HT1080 (cell line): Measurements from ENCODE around the gene NFATC2. TPM values are rescaled to one million over a fixed set of nuclear protein-coding genes. Genes with fewer than 3 reads are reported as not detected.
"Not testable (repeated sequence)": the region's sequence is repeated elsewhere in the genome, so short reads cannot be mapped to it uniquely, and the experiment has no call there.

Experiments
- DNase-seq: peaks from one replicate; pipeline ENCODE4 v3.0.0-alpha.2; 2015; ENCODE audit warnings: low read depth
- total RNA-seq: library from RNA; depleted of rRNA; stranded (reverse); fragments of >200 nt; shearing (Covaris generic); gene quantifications from 2 replicates; pipeline ENCODE4 v1.2.3, GENCODE V29; 2014

Gene NFATC2
- total RNA-seq, 1 experiment from 2014 or later: 0.23 TPM

GRCh38 chr20:51363813-51364212, 178.7 kb downstream of the NFATC2 start:
- no peak for DNase-seq

- DNase-seq: no peak
Measured at GRCh38 chr20:51363378-51363777, 179.1 kb downstream of the NFATC2 start.

GRCh38 chr20:51362254-51362653, 180.3 kb downstream of the NFATC2 start:
- no peak for DNase-seq

GRCh38 chr20:51361258-51361657, 181.3 kb downstream of the NFATC2 start:
- DNase-seq: no peak

GRCh38 chr20:51360451-51361201, 181.9 kb downstream of the NFATC2 start:
- DNase-seq: peak; percentile 100

GRCh38 chr20:51359947-51360346, 182.6 kb downstream of the NFATC2 start:
- no peak for DNase-seq

- no peak for DNase-seq
Measured at GRCh38 chr20:51359401-51359800, 183.1 kb downstream of the NFATC2 start.

- no peak for DNase-seq
Measured at GRCh38 chr20:51358032-51358724, 184.3 kb downstream of the NFATC2 start.

GRCh38 chr20:51357543-51357942, 185.0 kb downstream of the NFATC2 start:
- no peak for DNase-seq

- DNase-seq: no peak
Measured at GRCh38 chr20:51356871-51357270, 185.6 kb downstream of the NFATC2 start.

- peak; percentile 79 for DNase-seq
Measured at GRCh38 chr20:51354769-51355319, 187.7 kb downstream of the NFATC2 start.

GRCh38 chr20:51354191-51354768, 188.2 kb downstream of the NFATC2 start:
- DNase-seq: peak; percentile 59

GRCh38 chr20:51353491-51353890, 189.0 kb downstream of the NFATC2 start:
- DNase-seq: no peak

GRCh38 chr20:51352791-51353190, 189.7 kb downstream of the NFATC2 start:
- no peak for DNase-seq

GRCh38 chr20:51350941-51351631, 191.4 kb downstream of the NFATC2 start:
- peak; percentile 71 for DNase-seq

- DNase-seq: no peak
Measured at GRCh38 chr20:51348876-51349275, 193.6 kb downstream of the NFATC2 start.

- no peak for DNase-seq
Measured at GRCh38 chr20:51347831-51348230, 194.7 kb downstream of the NFATC2 start.

- DNase-seq: peak; percentile 74
Measured at GRCh38 chr20:51346686-51347485, 195.6 kb downstream of the NFATC2 start.

- peak; percentile 64 for DNase-seq
Measured at GRCh38 chr20:51345601-51346101, 196.9 kb downstream of the NFATC2 start.

GRCh38 chr20:51343802-51344201, 198.7 kb downstream of the NFATC2 start:
- not testable (repeated sequence) for DNase-seq
